ENCODE data around the gene NRXN3. TPM values are rescaled to one million over a fixed set of nuclear protein-coding genes. Genes with fewer than 3 reads are reported as not detected.

The NRXN3 gene
- total and polyA plus RNA-seq, 4 donors: 0.07 to 1.2 (median 0.23) TPM

- H3K36me3 ChIP-seq (ENCODE audit: control insufficient read depth in 4 of 4, insufficient read depth in 3 of 4, low read depth in 1 of 4, low read length in 3 of 4): no peaks in the 10 kb centered on the region
- no peak for DNase-seq (ENCODE audit: low spot score)
- H3K9me3 ChIP-seq (ENCODE audit: control insufficient read depth in 4 of 4, low read length in 3 of 4): no peaks in the 10 kb centered on the region
- peaks cover 0 to 2% (median 0%) of the 10 kb centered on the region in 4 donors for H3K27me3 ChIP-seq (ENCODE audit: control insufficient read depth in 4 of 4, insufficient read depth in 4 of 4, low read length in 3 of 4)
- TF ChIP-seq JUND (IDR thresholded peaks at IDR 0.05): no peak
- TF ChIP-seq, protein P1, sequence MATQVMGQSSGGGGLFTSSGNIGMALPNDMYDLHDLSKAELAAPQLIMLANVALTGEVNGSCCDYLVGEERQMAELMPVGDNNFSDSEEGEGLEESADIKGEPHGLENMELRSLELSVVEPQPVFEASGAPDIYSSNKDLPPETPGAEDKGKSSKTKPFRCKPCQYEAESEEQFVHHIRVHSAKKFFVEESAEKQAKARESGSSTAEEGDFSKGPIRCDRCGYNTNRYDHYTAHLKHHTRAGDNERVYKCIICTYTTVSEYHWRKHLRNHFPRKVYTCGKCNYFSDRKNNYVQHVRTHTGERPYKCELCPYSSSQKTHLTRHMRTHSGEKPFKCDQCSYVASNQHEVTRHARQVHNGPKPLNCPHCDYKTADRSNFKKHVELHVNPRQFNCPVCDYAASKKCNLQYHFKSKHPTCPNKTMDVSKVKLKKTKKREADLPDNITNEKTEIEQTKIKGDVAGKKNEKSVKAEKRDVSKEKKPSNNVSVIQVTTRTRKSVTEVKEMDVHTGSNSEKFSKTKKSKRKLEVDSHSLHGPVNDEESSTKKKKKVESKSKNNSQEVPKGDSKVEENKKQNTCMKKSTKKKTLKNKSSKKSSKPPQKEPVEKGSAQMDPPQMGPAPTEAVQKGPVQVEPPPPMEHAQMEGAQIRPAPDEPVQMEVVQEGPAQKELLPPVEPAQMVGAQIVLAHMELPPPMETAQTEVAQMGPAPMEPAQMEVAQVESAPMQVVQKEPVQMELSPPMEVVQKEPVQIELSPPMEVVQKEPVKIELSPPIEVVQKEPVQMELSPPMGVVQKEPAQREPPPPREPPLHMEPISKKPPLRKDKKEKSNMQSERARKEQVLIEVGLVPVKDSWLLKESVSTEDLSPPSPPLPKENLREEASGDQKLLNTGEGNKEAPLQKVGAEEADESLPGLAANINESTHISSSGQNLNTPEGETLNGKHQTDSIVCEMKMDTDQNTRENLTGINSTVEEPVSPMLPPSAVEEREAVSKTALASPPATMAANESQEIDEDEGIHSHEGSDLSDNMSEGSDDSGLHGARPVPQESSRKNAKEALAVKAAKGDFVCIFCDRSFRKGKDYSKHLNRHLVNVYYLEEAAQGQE (IDR thresholded peaks at IDR 0.05): no peak
- TF ChIP-seq NR2F2 (IDR thresholded peaks at IDR 0.05): no peak
- no peak for TF ChIP-seq FOXA2 (IDR thresholded peaks at IDR 0.05)
- TF ChIP-seq EGR1 (IDR thresholded peaks at IDR 0.05; ENCODE audit: low read depth in 2 of 2): no peak
- no peak for TF ChIP-seq YY1 (IDR thresholded peaks at IDR 0.05)
- TF ChIP-seq TAF1 (conservative IDR thresholded peaks at IDR 0.05): no peak
- TF ChIP-seq HNF4G (IDR thresholded peaks at IDR 0.05): no peak
- no peak for TF ChIP-seq FOXA1 (IDR thresholded peaks at IDR 0.05)
- TF ChIP-seq ZBTB33 (IDR thresholded peaks at IDR 0.05): no peak
- no peak for TF ChIP-seq MAX (IDR thresholded peaks at IDR 0.05)
- no peak for TF ChIP-seq RAD21 (IDR thresholded peaks at IDR 0.05)
- no peak for TF ChIP-seq RXRA (IDR thresholded peaks at IDR 0.05)
- no peak for TF ChIP-seq SP1 (IDR thresholded peaks at IDR 0.05)
- TF ChIP-seq ATF3 (IDR thresholded peaks at IDR 0.05): no peak
- TF ChIP-seq HNF4A (conservative IDR thresholded peaks at IDR 0.05): no peak
- H3K27ac ChIP-seq (ENCODE audit: low read depth in 1 of 2, low read length in 2 of 2): no peak overlapping the region
- no peak overlapping the region for H3K4me3 ChIP-seq (ENCODE audit: low read depth in 1 of 3, low read length in 3 of 3)
- no peaks in the 10 kb centered on the region for H3K4me1 ChIP-seq (ENCODE audit: control insufficient read depth in 4 of 4, insufficient read depth in 4 of 4, low read length in 3 of 4)
- H3K9ac ChIP-seq (ENCODE audit: low read depth in 1 of 2, low read length in 2 of 2): no peak overlapping the region
- 87% methylated on average over 3 of the region's 3 CpGs for WGBS
These were observed 1158.7 kb downstream of the NRXN3 start for GRCh38 chr14:79328863-79329262.

DNA sequence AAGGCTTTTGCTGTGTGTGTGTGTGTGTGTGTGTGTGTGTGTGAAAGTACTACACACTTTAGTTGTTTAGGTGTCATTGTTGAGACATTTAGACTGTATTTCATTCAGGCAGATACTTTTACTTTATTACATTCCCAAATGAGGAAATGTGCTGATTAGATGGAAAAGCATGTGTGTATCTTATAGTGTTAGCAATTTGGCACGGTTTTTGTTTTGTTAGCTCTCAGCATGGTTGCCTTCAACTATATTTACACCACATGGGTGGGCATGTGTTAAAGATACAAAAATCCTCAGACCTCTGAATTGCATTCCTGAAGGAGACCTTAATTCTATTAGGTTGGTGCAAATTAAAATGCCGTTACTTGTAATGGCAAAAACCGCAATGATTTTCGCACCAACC, 1161.7 kb downstream of the NRXN3 start:
- Histone ChIP-seq H3K36me3 (ENCODE audit: control insufficient read depth in 4 of 4, insufficient read depth in 3 of 4, low read depth in 1 of 4, low read length in 3 of 4) (no peaks in the 10 kb centered on the region), H3K27ac (ENCODE audit: low read depth in 1 of 2, low read length in 2 of 2) (no peak overlapping the region), H3K9ac (ENCODE audit: low read depth in 1 of 2, low read length in 2 of 2) (no peak overlapping the region), H3K4me3 (ENCODE audit: low read depth in 1 of 3, low read length in 3 of 3) (no peak overlapping the region), H3K27me3 (ENCODE audit: control insufficient read depth in 4 of 4, insufficient read depth in 4 of 4, low read length in 3 of 4) (no peaks in the 10 kb centered on the region), H3K9me3 (ENCODE audit: control insufficient read depth in 4 of 4, low read length in 3 of 4) (no peaks in the 10 kb centered on the region), H3K4me1 (ENCODE audit: control insufficient read depth in 4 of 4, insufficient read depth in 4 of 4, low read length in 3 of 4) (no peaks in the 10 kb centered on the region)
- WGBS: 75% methylated on average over 4 of the region's 4 CpGs
- no peak for TF ChIP-seq TAF1 (conservative IDR thresholded peaks at IDR 0.05)
- TF ChIP-seq GABPA (IDR thresholded peaks at IDR 0.05 in 1 of 2, conservative IDR thresholded peaks at IDR 0.05 in 1 of 2): no peak
- TF ChIP-seq, protein P1 (IDR thresholded peaks at IDR 0.05): no peak
- no peak for TF ChIP-seq MAX (IDR thresholded peaks at IDR 0.05)
- TF ChIP-seq ATF3 (IDR thresholded peaks at IDR 0.05): no peak
- TF ChIP-seq RXRA (IDR thresholded peaks at IDR 0.05): no peak
- TF ChIP-seq JUND (IDR thresholded peaks at IDR 0.05): no peak
- TF ChIP-seq SP1 (IDR thresholded peaks at IDR 0.05): no peak
- no peak for TF ChIP-seq ZBTB33 (IDR thresholded peaks at IDR 0.05)
- no peak for TF ChIP-seq HNF4G (IDR thresholded peaks at IDR 0.05)
- no peak for TF ChIP-seq FOXA2 (IDR thresholded peaks at IDR 0.05)
- DNase-seq (ENCODE audit: low spot score): no peak
